Suppressor macrophage treated with lipopolysaccharide for 1 hour (primary cell): Measurements from ENCODE around the gene GGTLC2.

ENCODE experiments used
- DNase-seq, 3 donors: peaks; one replicate each; pipeline ENCODE4 v3.0.0-alpha.2; 2020 to 2022

GGTLC2 gene

DNA sequence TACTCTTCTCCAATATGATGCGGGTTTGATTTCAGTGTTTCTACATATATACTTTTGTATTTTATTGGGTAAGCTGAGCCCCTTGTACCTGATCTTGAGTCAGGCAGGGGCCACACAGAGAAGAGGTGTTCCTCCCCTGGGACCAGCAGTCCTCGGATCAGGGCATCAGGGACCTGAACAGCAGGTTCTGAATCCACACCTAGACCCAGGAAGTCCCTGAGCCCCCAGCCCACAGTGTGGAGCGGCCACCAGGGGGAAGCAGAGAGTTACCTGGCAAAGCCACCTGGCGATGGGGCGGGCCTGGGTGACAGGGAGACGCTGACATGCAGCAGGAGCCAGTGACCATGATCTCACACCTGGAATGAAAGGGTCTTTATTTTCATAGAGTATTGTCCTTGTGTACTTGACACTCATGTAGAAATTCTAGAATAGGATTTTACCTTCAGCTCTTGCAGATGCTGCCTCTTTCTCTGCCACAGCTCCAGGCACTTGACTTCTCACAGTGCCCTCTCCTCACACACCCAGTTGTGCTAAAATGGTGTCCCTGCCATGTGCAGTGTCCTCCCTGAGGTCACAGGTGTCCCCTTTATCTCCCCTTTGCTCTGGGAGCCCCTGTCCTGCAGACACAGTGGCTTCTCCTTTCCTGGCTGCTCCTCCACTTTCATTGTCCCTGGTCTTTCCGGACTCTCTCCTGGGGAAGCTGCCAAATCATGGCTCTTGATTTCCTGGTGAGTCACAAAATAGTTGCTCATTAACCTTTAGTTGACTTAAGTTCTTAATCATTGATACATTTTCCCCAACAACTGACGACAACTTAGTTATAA lies 48.5 kb downstream of the GGTLC2 start:
- DNase-seq = peak in 1 of 3 donors; percentile 39

DNA sequence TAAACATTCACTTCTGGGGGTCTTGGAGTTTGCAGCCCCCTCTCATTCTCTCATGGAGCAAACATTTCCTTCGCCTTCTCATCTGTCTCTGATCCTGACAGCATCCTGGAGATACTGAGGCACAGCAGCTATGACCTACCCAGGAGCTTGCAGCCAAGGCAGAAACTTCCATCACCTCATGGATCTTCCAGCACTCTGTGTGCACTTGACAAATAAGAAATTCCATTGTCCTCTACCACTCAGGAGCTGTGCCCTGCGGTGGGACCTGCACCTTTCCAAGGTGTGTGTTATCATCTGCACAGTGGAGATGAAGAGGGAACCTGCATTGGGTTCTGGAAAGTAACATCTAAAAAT lies 49.1 kb downstream of the GGTLC2 start:
- no peak for DNase-seq

DNA sequence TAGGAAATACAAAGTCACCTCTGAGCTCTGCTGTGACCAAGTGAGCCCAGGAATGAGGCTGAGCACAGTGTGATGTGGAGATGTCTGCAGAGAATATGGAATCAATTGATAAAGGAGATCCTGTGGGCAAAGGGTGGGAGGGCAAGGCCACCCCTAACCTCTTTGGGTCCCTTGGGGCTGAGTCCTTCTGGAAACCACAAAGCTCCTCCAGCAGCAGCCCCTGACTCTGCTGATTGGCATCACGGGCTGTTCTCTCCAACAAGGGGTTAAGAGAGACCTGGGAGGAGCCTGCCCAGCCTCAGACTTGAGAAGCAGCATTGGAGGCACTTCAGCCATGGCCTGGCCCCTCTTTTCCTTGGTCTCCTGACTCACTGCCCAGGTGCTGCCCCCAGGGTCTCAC lies 49.7 kb downstream of the GGTLC2 start:
- no peak for DNase-seq

DNA sequence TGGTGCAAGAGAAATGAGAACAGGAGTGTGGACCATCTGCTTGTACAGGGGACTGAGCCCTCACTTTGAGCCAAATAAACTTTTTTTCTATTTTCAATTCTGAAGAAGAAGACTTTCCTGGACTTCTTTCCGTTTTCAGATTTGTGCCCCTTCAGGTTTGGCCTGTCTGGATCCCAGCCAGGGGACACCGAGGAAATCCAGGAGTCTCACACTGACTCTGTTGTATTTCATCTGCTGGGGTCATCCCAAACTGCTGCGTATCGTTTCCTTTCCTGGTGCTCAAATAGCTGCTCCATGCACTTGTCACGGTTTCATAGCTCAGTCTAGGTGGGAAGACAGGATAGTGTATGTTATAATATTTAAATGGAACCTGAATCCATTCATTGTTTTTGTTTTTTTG lies 51.7 kb downstream of the GGTLC2 start:
- no peak for DNase-seq
